Renal cortex interstitium (tissue), 11 donors: ENCODE measurements around the gene DSCAML1. TPM values are rescaled to one million over a fixed set of nuclear protein-coding genes. Genes with fewer than 3 reads are reported as not detected.
A peak's percentile ranks its signal among the peaks of the same experiment; 100 is the strongest.

ENCODE experiments used
- DNase-seq, 11 donors: peaks; one replicate each; pipeline ENCODE4 v3.0.0-alpha.2; 2013; ENCODE audit warnings: low read depth in 9 of 11, low spot score in 4 of 11; ENCODE audit errors: extremely low read depth in 1 of 11
- polyA plus RNA-seq, 3 donors: library from polyadenylated mRNA; unstranded; fragments of 120-200 nt; gene quantifications; one replicate each; pipeline ENCODE4 v1.2.1, GENCODE V29; 2013; ENCODE audit not compliant: insufficient read length in 3 of 3

The DSCAML1 gene
- polyA plus RNA-seq, 3 donors: 2.7 to 4.4 (median 3.0) TPM

GRCh38 chr11:117687776-117688175 lies 109.2 kb downstream of the DSCAML1 start:
- no peak for DNase-seq

DNA sequence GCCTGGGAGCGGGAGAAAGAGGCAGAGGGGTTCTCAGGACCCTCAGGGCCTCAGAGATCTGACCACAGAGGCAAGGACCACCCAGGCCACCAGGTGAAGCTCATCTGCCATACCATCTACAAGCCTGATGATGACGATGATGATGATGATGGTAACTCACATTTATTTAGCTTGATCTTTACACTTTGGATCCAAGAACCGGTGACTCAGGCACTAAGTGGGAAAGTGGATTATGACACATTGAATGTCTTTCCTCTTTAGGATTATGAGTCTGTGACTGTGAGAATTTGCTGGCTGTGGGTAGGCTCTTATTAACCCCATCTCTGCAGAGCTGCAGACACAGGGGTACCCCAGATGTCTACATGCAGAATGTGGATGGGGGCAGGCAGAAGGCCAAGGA lies 110.3 kb downstream of the DSCAML1 start:
- DNase-seq: no peak

DNA sequence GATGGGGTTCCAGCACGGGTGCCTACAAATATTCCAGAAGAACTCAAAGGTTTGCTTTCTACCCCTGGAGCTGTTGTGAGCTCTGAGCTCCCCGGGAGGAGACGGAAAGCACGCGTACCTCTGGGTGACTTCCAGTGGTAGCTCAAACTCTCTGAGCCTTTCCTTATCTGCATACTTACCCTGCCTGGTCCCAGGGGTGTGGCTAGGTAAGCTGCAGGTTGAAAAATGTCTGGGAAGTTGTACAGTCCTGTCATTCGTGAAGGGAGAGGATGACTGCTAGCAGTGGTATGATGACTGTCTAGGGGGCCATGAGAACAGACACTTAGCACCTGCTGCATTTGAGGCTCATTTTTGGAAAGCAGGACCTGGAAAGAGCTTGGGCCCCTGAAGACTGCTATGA lies 111.5 kb downstream of the DSCAML1 start:
- no peak for DNase-seq

GRCh38 chr11:117684731-117685130 lies 112.3 kb downstream of the DSCAML1 start:
- DNase-seq: no peak

DNA sequence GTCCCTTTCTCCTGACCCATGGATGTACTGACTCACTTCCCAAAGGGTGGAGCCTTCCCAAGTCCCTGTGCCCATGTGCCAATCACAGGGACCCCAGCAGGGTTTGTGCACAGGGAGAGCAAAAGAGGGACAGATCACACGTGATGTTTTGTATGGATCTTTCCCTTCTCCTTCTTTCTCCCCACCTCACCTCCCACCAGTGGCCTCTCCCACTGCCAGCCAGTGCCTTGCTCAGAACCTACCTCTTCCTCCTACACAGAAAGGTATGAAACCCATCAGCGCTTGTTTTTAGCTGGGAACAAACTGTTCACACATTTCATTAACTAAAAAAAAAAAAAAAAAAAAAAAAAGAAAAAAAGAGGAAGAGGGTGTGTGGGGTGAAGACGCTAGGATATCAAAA lies 112.9 kb downstream of the DSCAML1 start:
- DNase-seq: no peak

GRCh38 chr11:117681438-117681837 lies 115.6 kb downstream of the DSCAML1 start:
- DNase-seq: no peak

DNA sequence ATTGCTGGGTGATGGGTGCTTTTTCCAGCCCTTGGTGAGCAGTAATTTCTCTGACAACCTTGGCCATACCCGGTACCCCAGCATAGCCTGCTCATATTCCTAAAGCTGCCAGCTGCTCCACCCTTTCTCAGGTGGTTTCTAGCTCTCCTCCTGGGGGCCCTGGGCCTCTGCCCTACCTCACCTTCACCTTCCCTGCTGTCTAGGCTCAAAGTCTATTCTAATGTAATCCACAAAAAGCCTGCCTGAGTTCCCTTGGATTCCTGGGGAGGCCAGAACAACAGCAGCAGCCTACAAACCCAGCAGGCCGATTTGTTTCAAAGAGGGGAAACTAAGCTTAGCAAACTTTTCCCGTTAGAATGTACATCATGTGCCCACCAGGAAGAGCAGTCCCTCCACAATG lies 117.6 kb downstream of the DSCAML1 start:
- DNase-seq: no peak

- no peak for DNase-seq
Measured at GRCh38 chr11:117678658-117679406, 118.2 kb downstream of the DSCAML1 start.

DNA sequence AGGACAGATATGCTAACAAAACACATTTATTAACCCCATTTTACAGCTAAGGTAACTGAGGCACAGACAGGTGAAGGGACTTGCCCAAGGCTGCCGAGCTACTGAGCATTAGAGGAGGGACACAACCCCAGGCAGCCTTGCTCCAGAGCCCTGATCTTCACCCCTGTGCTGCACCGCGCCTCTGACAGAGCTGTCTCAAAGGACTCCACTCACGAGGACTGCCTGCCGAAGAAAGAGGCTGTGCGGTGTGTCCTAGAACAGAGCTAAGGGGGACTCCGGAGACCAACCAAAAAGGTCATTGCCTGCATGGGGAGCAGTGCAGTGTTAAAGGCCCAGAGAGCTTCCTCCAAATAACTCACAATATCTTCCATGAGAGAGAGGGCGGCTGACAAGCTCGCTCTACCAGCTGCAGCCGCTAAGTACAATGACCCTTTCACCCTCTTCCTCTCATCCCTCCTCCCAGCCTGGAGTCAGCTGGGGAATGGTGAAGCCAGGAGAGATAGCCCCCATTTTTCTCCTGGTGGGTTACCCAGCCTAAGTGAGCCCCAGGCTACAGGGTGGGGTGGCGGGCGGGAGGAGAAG lies 119.2 kb downstream of the DSCAML1 start:
- no peak for DNase-seq

DNA sequence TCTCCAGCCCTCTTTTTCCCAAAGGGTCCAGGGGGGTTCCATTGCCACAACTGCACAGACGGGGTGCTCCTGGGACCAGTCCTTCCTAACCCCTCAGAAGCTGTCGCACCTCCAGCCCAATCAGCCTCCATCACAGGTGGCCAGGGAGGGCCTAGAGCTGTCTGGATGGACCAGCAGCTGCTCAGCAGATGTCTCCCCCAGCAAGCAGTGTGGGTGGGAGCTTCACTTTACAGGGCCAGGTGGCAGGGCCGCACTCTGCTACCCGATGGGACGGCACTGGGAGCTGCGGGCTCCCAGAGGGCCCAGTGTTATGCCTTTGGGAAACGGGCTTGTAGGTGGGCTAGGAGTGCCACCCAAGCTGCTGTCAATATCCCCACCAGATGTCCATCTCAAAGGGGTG lies 120.5 kb downstream of the DSCAML1 start:
- DNase-seq: no peak

DNA sequence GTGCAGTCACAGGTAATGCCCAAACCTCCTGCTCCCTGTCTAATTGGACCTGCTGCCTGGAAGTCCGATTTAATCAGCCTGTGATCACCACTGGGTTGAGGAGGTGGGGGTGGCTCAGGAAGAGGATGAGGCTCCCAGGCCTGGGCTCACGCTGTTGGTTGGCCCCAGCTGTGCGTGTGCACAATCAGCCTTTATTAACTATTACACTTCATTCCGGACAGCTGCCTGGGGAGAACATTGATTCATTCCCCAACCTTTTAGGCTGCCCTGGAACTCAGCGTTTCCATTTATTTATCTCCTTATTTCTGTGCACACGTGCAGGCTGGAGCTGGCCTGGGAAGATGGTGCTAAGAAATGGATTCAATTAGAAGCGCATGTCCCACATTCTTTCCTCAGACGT lies 123.4 kb downstream of the DSCAML1 start:
- DNase-seq: no peak

DNA sequence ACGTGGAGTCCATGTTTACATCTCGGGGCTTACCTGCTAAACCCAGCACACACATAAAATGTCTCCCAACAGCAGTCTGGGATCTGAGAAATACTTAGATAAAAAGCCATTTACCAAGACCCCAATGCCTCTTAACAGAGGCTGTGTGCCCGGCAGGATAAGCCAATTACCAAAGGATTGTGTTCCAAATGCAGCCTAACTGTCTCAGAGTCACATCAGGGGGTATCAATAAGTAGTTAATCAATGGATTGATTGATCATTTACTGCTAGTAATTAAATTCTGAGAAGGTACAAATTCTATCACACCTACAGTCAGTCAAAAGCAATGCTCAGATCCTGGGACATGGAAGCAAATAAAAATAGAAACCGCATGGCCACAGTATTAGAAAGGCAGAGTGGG lies 125.6 kb downstream of the DSCAML1 start:
- no peak for DNase-seq

DNA sequence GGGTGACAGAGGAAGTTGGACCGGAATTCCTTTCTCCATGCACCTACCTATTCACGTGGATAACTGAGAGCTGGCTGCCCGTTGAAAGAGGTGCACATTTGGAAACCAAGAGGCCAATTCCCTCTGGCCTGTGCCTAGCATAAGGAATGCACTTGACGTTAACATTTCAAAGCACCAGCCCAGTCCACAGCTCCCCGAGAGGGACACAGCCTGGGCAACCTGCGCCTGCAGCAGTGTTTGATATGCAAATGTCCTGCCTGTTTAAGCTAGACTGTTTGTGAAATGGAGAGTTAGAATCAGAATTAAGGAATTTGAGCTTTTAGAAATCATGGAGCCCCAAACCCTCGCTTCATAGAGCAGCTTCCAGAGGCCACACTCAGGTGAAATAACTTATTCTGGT lies 126.1 kb downstream of the DSCAML1 start:
- DNase-seq: no peak

- DNase-seq: no peak
Measured at GRCh38 chr11:117670443-117670842, 126.6 kb downstream of the DSCAML1 start.

- no peak for DNase-seq
Measured at GRCh38 chr11:117669616-117670015, 127.4 kb downstream of the DSCAML1 start.

DNA sequence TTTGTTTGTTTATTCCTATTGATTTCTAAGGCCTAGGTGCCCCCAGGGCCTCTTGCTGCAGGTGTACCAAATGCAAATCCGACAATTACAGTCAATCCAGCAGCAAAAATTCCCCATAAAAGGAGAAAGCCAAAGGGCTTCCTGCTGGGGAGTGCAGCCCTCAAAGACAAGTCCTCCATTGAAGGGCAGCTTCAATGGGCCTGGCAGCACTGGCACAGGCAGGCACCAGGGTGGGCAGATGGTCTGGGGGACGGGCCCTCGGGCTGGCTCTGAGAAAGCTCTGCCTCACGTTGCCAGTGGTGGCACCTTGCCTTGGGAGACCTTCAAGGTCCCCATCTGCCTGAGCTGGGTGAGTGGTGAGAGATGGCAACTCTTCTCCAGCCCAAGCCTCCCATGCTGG lies 128.0 kb downstream of the DSCAML1 start:
- no peak for DNase-seq

- DNase-seq: no peak
Measured at GRCh38 chr11:117668321-117668751, 128.7 kb downstream of the DSCAML1 start.

DNA sequence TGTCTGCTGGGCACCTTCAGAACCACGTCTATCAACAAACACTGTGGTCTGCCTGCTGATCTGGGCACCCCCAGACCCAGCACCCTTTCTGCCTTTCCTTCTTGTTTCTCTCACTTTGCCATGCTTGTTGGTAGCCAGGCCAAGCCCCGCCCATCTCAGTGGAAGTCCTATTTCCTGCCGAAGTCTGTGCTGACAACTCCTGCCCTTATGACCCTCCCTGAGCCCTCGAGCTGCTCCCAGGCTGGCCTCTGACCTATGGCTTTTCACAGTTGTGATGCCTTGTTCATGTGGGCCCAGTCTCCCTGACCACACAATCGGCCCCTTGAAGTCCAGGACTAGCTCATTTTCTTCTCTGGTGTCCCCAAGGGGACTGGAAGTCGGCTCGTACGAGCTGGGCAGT lies 132.1 kb downstream of the DSCAML1 start:
- no peak for DNase-seq

DNA sequence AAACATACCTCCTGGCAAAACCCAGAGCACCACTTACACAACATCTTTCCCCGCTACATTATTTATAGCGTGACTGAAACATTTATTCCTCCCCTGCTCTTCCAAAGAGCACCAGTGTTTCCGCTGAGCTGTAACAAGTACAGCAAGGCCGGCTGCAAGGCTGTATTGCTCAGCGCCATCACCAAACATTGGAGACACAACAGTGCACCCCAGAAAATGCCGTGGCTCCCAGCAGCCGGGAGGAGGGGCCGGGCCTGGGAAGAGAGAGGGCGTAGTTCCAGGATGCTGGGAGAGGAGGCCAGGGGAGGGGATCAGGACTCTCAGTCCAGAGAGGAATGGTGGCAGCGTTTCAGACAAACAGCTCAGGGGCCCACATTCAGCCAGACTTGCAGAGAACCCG lies 133.2 kb downstream of the DSCAML1 start:
- peak in 3 of 11 donors; percentile 9 to 25 (median 21) for DNase-seq

GRCh38 chr11:117663414-117663813 lies 133.6 kb downstream of the DSCAML1 start:
- peak in 1 of 11 donors; percentile 17 for DNase-seq

DNA sequence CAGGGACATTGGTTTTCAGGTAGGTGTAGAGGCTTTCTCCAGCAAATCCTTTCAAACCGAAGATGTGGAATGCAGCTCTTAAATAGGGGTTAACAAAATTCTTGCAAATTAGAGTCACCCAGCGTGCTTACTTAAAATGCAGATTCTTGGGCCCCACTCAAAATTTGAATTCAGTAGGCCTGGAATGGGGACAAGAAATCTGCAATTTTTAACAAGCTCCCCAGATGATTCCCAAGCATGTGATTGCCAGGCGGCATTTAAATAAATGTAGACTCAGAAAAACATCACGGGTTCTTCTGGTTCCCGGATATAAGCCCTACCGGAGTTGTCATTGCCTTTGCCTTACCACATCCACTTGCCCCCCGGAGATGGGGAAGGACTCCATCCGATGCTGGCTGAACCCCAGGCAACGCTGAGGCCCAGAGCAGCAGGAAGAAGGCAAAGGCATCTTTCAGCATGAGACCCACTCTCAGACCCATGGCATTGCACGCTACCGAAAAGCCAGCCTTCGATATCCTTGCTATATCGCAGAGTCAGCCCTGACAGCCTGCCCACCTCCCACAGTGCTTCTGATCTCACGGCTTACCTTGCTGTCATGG lies 134.2 kb downstream of the DSCAML1 start:
- DNase-seq: no peak
